GM21447 (cell line): ENCODE data around the gene POLR1C.
"Not testable (repeated sequence)": the region's sequence is repeated elsewhere in the genome, so short reads cannot be mapped to it uniquely, and the experiment has no call there.

Experiments
- ATAC-seq: cut with Tn5 transposase; IDR thresholded peaks from one replicate; pipeline ENCODE4 v1.9.1; 2021; ENCODE audit not compliant: unreplicated experiment

The POLR1C gene, protein sequence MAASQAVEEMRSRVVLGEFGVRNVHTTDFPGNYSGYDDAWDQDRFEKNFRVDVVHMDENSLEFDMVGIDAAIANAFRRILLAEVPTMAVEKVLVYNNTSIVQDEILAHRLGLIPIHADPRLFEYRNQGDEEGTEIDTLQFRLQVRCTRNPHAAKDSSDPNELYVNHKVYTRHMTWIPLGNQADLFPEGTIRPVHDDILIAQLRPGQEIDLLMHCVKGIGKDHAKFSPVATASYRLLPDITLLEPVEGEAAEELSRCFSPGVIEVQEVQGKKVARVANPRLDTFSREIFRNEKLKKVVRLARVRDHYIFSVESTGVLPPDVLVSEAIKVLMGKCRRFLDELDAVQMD

DNA sequence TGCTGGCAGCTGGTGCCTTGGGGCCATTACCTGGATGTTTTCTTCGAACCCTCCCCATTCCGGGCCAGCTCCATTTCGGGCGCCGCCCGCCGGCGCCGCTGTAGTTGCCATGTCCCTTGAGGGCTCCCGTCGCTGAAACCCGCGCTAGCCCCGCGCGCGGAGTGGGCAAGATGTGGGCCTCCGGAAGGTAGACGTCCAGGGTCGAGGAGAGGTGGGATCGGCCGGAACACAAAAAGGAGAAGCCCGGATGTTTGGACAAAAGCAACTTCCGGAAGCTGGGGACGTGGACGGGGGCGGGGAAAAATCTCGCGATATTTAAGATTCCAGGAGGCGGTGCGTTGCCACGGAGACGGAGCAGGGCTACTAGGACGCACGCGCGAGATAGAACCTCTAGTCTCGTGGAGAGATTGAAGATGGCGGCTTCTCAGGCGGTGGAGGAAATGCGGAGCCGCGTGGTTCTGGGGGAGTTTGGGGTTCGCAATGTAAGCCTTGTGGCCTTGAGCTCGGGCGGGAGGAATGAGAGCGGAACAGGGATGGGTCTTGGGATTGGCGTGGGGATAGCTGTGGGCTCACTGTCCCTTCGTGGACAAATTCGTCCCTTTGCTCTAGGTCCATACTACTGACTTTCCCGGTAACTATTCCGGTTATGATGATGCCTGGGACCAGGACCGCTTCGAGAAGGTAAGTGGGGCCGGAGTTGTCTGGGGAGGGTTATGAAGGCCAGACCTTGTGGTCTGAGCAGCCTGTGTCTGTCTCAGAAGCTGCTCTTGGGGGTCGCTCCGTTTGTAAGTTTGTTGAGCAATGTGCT lies at the start of gene POLR1C, which contains the start of gene YIPF3:
Gene POLR1C (plus strand): TSS at position 393 of the 808 bp plus-strand sequence. CDS start 21 bp downstream, at position 414.
Gene YIPF3 (minus strand): TSS at position 230 of the 808 bp plus-strand sequence. CDS start 119 bp downstream, at position 111.
- ATAC-seq = peak; percentile 93

DNA sequence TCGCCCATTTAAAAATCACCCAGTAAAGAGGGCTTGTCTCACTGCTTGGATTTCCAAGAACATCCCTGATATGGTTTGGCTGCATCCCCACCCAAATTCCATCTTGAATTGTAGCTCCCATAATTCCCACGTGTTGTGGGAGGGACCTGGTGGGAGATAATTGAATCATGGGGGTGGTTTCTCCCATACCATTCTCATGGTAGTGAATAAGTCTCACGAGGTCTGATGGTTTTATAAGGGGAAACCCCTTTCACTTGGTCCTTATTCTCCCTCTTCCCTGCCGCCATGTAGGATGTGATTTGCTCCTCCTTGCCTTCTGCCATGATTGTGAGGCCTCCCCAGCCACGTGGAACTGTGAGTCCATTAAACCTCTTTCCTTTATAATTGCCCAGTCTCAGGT lies 49.6 kb upstream of the POLR1C start:
- ATAC-seq = not testable (repeated sequence)

DNA sequence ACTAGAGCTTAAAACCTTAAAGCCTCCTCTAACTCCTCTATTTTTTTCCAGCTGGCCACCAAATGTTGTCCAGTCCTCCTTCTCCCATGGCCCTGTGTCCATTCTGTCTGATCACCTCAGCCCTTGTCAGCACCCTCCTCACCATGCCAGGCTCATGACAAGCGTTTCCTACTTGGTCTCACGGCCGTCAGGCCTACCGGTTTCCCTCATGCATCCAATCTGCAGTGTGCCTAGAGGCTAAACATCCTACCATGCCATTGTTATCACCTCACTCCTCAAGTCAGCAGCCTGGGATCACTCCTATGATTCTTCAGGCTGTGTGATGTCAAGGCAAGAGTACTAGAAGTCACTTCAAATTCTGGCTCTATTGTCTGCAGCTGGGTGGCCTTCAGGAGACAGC lies 49.1 kb upstream of the POLR1C start:
- ATAC-seq = no peak

DNA sequence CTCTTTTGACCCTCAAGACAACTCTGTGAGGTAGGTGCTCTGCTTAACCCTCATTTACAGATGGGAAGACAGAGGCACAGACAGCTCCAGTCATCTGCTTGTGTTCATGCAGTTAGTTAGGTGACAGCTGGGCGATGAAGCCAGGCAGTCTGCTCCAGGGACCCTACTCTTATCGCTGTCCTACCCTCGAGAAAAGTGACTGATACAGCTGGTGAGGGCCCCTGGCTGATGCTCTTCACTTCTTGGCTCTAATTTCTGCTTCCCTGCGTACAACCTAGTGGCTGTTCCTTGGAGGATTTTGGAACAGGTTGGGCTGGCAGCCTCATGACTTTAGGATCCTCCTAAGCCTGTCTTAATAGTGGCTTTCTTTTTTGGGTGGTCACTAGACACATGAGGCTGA lies 48.6 kb upstream of the POLR1C start:
- no peak for ATAC-seq

DNA sequence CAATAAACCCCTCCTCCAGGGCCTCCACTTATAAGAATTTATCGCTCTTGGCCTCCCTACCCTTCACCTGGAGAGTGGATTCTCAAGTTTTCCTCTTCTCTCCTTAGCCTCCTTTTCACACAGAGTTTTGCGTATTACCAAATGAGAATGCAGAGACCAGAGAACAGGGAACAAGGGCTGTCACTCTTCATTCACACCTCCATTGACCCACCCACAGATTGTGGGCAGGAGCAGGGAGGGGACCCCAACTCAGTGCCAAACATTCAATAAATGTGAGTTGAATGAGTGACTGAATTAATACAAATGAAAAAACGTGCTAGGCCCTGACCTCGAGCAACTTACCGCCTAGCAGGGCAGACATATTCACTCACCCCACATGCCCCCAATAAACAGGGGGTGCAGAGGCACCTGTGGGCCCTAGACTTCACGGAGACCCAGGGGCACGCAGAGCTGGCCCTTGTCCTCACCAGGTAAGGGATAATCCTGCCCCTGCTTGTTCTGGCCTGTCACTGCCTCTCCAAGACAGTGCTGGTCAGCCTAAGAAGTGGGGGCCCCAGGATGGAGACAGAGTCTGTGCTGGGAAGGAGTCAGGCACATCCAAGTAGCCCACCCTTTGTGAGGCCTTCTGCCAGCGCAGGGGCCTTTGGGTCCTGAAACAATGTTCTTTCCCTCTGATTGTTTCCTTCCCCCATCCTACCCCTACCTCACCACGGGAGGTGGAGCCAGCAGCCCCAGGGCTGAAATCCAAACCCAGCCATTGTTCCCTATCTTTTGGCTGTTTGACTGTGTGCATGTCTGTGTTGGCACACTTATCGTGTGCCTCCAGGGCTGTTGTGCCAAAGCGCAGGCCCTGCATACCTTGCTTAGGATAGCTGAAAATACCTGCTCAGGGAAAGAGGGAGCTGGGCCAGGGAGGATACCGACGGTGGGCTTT lies 47.9 kb upstream of the POLR1C start:
- no peak for ATAC-seq

DNA sequence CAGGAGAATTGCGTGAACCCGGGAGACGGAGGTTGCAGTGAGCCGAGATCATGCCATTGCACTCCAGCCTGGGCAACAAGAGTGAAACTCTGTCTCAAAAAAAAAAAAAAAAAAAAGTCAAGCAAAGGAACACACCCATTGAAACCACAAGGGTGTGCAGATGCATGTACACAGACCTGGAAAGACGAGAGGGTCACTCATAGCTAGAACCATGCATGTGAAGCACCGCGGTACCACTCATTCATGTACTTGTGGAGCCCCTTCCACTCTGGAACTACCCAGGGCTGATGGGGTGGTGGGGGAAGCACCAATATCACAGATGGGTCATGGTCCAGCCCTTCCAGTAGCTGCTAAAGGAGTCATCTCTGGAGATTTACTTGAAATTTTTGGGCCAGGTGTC lies 46.9 kb upstream of the POLR1C start:
- ATAC-seq = no peak

DNA sequence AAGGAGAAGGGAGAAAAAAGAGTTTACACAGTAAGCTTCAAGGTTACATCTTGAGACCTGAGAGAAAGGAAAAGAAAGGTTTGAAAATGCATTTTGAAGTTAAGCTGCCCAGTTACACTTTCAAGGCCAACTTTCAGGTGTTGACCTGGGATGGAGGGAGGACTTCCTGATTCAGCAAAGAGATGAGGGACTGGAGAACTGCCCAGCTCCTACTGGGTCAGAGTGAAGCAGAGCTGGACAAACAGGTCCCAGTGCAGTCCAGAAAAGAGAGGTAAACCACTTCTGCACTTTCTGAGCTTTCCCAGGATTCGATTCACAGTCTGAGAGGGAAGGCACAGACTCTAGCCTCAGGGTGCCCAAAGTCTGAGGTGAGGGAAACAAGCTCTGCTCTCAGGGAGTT lies 45.5 kb upstream of the POLR1C start:
- ATAC-seq = no peak

DNA sequence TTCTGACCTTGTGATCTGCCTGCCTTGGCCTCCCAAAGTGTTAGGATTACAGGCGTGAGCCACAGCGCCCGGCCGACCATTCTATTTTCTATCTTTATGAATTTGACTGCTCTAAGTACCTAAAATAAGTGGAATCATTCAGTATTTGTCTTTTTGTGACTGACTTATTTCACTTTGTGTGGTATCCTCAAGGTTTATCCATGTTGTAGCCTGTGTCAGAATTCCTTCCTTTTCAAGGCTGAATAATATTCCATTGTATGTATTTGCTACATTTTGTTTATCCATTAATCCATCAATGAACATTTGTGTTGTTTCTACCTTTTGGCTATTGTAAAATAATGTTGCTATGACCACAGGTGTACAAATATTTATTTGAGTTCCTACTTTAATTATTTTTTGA lies 44.4 kb upstream of the POLR1C start:
- ATAC-seq = no peak

DNA sequence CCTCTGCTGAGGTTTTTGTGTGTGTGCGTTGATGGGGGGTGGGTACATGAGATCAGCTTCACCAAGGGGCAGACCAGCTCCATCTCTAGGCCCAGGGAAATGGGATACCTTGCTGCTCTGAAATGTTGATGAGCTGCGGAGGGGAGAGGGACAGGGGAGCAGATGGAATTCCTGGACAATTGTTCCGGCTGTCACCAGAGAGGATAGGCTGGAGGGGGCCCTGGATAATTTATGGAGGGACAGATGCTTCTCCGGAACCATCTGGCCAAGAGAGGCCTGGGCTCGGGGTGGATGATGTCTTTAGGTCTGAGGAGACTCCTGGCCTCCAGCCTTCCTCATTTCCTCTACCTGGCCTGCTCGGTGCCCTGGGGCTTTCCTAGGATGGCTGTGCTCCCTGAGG lies 41.4 kb upstream of the POLR1C start:
- ATAC-seq = no peak

DNA sequence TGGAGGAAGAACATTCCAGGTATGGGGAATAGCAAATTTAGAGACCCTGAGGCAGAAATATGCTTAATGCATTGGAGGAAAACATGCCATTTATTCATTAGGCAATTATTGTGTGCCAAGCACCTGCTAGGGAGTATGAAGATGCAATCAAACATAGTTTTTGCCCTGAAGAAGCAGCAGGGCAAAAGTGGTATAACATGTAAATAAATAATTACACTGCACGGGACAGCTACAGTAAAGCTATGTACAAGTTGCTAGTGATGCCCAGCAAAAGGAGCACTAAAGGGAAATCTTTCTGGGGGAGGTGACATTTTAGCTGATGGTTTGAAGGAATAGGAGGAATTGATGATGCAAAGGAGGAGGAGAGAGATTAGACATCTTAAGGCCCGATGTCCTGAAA lies 40.1 kb upstream of the POLR1C start:
- ATAC-seq = no peak

DNA sequence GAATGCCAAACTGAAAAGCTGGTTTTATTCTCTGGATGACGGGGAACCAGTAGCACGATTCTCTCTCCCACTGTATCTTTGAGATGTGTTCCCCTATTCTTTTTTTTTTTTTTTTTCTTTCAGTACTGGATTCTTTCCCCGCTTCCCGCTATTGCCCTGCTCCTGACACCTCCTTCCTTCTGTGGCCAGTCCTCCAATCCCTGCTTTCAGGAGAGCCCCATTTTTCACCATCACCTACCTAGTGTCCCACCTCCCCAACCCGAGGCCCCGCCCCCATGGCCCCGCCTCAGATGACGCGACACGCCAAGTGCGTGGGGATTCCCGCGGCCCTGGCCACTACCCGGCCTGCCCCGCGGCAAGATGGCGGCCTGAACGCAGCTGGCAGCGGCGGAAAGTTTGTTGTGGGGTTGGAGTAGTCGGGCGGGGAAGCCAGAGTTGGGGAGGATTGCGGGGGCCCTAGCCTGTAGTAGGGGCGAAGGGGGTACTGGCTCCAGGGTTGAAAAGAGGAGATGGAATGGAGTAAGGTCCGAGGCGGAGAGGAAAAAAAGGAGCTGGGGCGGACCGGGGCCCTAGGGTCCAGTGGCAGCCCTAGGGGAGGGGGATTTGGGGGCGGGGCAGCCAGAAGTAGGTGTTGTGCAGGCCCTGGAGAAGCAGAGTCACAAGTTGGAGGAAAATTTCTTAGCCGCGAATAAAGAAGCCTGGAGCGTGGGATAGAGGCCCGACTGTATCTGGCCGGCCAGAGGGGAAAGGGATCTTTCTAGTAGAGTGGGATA lies 39.5 kb upstream of the POLR1C start, which contains the start of gene TJAP1:
Gene TJAP1 (plus strand): TSS at position 336 of the 773 bp plus-strand sequence. CDS start 21,432 bp downstream, outside the sequence.
- ATAC-seq = peak; percentile 90

DNA sequence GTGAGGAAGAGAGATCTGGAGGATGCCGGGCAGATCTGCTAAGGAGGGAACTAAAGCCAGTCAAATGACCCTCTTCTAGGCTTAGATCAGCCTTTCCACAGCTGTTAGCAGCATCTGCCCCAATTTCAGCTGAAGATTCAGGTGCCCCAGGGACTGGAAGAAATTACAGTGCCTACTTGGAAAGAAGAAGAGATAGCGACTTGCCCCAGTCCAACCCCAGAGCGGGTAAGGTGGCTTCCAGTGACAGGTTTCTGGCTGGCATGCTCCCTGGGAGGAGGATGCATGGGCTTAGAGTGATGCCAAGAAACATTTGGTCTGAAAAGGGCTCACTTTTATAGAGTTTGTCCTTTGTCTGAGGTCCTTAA lies 38.9 kb upstream of the POLR1C start:
- ATAC-seq = no peak

DNA sequence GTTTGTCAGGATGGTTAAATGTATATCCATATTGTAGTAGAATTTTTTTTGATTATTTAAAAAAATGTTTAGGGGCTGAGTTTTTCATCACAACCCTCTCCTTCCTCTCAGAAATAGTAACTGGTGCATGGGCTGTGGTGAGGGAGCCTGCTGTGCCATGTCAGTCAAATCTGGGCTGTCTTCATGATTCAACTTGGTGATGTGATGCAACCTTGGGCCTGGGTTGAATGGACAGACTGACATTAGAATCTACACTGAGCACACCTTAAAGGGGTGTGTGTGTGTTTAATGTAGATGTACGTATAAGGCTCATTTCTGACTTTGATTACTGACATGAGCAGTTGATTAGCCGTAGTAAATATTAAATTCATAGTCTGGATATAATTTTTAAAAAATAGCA lies 35.8 kb upstream of the POLR1C start:
- ATAC-seq = no peak

DNA sequence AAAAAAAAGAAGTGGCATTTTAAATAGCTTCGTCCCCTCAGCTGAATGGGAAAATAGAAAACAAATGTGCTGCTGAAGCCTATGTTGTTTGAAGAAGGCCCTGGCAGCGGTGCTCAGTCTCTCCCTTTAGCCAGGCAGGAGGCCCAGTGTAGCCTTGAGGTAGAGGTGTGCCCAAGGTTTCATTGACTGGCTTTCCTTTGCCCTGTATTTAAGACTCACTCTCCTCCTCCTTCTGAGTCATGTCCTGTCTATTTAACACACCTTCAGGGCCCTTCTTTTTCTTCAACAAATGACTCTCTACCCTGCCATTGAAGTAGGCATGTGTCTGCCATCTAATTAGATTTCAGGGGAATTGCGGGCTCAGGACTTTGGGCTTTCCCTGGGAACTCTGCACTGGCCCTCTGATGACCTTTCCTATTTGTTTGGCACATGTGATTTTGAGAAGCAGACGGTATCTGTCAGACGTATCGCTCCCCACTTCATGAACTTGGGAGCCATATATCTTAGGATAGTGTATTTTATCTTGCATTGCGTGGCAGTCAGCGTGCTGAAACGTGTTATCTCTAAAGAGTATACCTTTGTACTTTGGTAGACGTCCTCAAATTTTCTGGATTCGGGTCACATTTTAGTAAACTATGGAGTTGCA lies 35.2 kb upstream of the POLR1C start:
- no peak for ATAC-seq

DNA sequence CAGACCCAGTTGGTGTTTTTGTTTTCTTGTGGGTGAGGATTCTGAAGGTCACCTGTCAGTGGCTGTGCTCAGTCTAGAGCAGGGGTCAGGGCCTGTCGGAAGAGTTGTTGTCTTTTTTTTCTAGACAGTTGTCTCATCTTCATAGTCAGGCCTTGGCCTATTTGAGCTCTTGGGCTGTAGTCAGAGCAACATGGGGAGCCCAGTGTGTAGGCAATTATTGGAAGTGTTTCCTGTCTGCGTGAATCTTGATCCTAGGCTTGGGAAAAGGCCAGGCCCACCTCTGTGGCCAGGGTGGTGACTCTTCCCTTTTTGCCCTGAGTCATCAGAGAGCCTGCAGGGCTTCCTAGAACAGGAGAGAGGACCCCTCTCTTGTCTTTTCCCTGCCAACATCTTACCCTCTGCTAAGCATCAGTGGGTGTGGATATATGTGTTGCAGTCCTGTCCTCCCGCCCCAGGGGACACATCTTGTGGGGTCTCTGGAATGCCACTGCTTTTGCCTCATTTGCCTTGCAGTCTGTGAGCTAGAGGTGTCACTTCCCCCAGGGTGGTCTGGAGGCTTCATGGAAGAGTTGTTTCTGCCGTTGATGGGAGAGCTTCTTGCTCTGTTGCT lies 28.1 kb upstream of the POLR1C start:
- ATAC-seq = no peak

DNA sequence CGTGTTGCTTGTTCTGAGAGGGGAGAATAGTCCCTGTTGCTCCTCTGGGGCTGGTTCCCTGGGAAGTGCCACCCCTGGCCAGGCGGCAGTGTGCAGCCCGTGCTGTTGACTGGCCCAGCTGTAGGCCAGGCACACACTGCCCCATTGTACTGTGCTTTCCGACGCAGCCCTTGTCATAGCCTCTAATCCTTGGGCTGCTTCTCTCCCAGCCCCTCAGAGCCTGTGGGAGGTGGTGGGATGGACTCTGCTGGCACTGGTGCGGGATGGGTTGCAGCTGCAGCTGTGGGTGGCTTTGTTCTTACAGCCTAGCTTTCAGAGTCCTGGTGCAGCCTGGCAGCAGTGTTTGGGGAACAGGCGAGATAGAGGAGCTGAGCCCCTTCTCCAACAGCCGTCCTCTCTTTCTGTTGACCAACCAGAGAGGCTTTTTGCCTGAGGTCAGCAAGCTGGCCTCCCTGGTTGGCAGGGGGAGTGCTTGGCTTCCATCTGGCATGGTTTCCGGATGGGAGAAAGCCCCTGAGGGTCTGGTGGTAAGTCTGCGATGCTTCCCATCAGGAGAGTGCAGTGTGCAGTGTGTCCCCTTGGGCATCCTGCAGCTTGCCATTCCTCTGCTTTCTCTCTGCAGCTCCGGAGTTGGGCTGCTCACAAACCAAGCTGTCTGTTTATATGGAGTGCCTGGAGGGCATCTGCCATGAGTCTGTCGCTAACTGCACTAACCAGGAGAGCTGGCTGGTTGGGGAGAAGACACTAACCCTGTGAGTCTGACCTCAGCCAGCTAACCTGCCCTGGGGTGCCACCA lies 27.4 kb upstream of the POLR1C start:
- ATAC-seq = no peak

DNA sequence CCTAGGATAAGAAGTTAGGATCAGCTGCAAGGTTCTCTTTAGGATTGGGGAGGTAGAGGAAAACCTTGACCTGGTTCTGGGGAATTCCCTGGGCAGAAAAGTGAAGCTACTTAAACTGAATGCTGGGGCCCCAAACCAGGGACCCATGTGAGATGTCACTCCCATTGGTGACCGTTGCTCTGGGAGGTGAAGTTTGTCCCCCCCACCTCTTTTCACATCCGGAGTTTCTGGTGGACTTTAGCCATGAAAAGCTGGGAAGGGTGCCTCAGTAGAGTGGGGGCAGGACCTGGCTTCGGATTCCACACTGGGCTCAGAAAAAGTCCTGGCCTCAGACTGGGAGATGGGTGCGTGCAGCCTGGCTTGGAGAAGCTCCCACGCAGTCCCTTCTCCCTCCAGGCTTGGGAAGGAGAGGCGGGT lies 26.4 kb upstream of the POLR1C start:
- no peak for ATAC-seq
